HG03066 (cell line): ENCODE results near the gene NUP58.

Experiments
- ATAC-seq: cut with Tn5 transposase; IDR thresholded peaks from one replicate; pipeline ENCODE4 v1.9.1; 2021; ENCODE audit warnings: low read depth; ENCODE audit not compliant: unreplicated experiment

The NUP58 gene

GRCh38 chr13:25375727-25376358 is 74.4 kb downstream of the NUP58 start:
- no peak for ATAC-seq

GRCh38 chr13:25377244-25377962 is 76.0 kb downstream of the NUP58 start:
- no peak for ATAC-seq

GRCh38 chr13:25378528-25378927 is 77.1 kb downstream of the NUP58 start:
- no peak for ATAC-seq

GRCh38 chr13:25379011-25379410 is 77.6 kb downstream of the NUP58 start:
- ATAC-seq: no peak

- no peak for ATAC-seq
Measured at GRCh38 chr13:25380082-25380481, 78.7 kb downstream of the NUP58 start.

- ATAC-seq: no peak
Measured at GRCh38 chr13:25380741-25381324, 79.4 kb downstream of the NUP58 start.

- no peak for ATAC-seq
Measured at GRCh38 chr13:25384758-25385410, 83.5 kb downstream of the NUP58 start.

GRCh38 chr13:25391932-25392331 is 90.5 kb downstream of the NUP58 start:
- ATAC-seq: no peak
